HG03060 (cell line): ENCODE measurements around the gene VPS45.
"Not testable (repeated sequence)": the region's sequence is repeated elsewhere in the genome, so short reads cannot be mapped to it uniquely, and the experiment has no call there.

Source experiments
- ATAC-seq: cut with Tn5 transposase; IDR thresholded peaks from one replicate; pipeline ENCODE4 v1.9.1; 2021; ENCODE audit warnings: low read depth, moderate number of reproducible peaks; ENCODE audit not compliant: unreplicated experiment

VPS45 gene

DNA sequence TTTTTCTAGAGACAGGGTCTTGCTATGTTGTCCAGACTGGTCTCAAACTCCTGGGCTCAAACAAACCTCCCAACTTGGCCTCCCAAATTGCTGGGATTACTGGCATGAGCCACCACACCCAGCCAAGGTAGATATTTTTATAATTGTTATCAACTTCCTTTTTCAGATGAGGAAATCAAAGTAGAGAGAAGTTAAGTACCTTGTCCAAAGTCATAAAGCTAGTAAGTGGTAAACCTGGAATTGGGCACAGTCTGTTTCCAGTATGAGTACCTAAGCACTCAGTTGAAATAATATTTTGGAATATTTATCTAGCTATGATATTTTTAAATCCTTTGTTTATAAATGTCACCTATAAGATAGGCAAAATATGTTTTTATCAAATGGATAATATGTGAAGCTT, 59.9 kb downstream of the VPS45 start:
- no peak for ATAC-seq

DNA sequence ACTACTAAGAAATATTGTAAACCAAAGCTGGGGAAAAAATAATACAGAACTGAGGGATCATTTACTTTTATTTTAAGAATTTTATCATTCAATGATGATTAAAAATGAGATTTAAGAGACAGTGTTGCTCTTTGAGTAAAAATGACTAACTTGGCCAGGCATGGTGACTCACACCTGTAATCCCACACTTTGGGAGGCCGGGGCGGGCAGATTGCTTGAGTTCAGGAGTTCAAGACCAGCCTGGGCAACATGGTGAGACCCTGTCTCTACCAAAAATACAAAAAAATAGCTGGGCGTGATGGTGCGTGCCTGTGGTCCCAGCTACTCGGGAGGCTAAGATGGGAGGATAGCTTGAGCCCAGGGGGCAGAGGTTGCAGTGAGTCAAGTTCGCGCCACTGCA, 60.3 kb downstream of the VPS45 start:
- ATAC-seq, result no peak

DNA sequence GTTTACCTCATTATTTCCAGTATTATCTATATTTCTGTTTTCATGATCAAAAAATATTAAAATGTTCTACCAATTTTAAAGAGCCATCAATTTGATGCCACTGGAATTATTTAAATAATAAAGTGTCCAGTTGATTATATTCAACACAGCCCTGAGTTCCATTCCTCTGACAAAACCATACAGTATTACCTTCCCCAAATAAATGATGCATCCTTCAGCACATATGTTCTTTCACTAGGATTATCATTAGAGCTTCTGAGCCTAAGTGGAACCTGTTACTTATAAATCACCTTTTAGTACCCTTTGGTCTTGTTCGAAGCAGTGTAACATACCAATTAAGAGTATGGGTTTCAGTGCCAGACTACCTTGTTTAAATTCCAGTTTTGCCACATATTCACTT, 64.8 kb downstream of the VPS45 start:
- no peak for ATAC-seq

DNA sequence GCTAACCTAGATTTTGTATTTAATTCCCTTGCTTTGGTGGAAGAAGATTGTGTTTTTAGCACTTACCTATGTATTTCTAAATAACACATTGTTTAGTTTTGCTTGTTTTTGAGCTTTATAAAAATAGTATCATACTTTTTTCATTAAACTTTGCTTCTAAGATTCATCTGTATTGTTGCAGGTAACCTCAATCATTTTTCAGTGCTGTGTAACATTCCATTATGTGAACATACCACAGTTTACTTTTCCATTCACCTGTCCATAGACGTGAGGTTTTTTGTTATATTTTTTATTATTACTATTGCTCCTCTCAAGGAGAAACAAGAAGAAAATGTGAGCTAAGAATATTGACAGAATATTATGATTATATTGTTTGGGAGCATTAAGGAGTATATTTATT, 67.0 kb downstream of the VPS45 start:
- no peak for ATAC-seq

DNA sequence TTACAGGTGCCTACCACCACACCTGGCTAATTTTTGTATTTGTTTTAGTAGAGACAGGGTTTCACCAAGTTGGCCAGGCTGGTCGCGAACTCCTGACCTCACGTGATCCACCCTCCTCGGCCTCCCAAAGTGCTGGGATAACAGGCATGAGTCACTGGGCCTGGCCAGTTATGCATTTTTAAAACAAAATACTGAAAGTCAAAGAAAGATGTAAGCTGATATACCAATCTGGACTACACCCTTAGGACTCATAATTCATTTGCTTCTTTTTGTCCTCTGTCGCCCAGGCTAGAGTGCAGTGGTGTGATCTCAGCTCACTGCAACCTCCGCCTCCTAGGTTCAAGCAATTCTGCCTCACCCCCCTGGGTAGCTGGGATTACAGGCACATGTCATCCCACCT, 67.8 kb downstream of the VPS45 start:
- ATAC-seq, result not testable (repeated sequence)

DNA sequence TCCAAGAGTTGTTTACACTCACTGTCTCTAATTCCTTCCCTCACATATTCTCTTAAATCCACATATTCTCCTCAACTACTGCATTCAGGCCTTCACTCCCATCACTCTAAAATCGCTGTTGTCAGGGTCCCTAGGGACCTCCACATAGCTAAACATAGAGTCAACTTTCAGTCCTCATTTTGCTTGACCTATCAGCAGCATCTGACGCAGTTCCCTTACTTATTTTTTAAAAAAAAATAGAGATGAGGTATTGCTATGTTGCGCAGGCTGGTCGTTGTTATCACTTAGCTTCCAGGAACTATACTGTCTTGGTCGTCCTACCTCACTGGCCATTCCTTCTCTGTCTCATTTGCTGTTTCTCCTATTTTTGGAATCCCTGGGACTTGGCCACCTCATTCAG, 70.5 kb downstream of the VPS45 start:
- no peak for ATAC-seq

DNA sequence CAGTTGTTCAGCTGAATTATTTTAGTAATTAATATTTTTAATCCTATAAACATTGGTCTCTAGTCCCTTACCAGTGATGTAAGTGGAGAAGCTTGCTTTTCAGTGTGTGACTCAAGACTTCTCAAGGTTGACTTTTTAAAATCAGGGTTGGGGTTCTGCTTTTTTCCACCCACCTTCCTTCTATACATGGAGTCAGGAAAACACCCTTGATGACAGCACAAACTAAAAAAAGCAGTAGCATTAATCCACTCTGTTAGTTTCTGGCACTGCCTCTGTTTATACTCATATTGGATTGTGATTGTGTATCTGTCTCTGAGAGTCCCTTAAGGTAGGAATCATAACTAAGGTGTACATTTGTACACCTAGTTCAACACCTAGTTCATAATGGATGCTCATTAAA, 73.9 kb downstream of the VPS45 start:
- no peak for ATAC-seq

DNA sequence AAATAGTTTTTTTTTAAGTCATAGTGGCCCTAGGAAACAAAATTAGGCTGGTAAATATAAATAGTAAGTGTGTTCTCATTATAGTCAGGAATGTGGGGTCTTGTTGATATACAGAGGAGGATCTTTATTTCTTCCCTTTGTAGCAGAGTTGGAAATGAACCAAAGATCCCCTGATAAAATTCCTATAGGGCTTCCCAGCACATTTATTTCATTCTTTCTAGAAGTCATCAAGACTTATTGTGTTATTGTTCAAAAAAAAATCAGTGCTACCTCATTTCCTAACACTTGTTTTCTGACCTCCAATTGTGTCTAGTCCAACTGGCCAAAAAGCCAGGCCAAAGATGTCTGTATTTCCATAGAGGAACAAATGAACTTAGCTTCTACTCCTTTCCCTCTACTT, 74.5 kb downstream of the VPS45 start:
- ATAC-seq, result no peak

DNA sequence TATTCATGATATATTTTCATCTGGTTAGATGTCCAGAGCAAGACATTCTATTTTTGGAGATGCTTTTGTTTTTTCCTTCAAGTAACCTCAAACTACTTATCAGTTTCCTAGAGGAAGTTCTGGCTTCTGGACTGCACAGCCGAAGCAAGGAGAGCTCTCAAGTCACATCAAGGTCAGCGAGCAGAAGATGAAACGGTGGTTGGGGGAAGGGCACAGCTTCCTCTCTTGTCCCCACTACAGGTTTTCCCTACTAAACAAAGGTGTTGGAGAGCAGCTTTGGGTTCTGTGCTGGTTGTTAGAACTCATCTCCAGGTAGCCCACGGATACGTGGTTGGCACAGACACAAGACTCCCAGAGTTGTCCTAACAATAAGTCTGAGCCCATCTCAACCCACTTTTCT, 77.0 kb downstream of the VPS45 start:
- no peak for ATAC-seq

DNA sequence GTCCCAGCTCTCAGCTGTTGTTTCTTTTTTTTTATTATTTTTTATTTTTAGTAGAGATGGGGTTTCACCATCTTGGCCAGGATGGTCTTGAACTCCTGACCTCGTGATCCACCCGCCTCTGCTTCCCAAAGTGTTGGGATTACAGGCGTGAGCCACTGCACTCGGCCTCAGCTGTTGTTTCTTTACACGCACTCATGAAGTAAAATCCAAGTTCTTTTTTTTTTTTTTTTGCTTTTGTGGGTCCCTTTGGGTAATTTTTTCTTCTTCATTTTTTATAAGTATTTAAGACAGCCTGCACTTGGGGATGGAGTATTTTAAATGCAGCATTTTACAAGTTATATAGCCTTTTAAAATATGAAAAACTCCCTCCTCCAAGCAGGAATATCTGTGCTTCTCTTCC, 78.4 kb downstream of the VPS45 start:
- ATAC-seq, result not testable (repeated sequence)

DNA sequence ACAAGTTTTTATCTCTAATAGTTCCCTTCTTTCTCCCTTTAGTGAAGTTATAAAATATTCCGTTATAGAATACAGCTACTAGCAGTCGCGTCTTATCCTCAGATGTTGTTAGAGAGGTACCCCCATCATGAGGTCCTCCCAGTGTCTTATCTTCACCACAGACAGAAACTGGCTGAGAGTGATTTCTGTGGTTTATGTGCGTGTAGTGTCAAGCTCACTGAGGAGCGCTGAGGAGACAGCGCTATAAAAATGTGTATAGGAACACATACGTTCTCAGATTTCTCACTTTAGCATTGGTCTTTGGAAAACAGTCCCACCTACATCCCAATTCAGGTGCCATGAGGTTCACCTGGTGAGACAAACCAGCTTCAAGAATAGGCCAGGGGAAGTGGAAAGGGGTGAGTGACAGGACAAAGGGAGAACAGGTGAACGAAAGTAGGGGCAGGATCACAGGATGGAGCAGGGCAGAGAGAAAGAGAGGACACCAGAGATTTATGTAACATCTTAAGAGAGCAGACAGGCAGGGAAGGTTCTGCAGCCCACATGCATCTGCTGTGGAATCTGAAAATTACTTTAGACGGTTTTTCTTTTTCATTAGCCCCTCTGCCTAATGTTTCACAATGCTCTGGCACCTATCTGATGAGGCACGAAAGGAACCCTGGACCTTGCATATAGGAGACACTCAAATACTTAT, 79.4 kb downstream of the VPS45 start:
- ATAC-seq, result no peak

DNA sequence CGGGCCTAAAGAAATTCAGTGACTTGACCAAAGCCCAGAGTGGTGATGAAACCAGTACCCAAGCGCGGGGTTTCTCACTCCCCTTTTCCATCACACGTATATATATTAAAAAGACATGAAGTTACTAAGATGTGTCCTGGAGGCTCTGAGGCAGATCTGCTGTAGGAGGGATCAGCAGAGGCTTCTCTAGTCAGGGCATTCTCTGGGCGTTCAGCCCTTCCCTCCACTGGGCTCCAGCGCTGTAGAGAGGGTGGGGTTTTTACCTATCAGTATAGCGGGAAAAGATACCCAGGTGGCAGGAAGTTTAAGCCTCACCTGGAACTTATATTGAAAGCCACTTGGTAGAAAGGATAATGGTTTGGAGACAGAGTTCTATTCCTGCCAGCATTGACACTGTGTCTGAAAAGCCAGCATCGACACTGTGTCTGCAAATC, 81.3 kb downstream of the VPS45 start:
- ATAC-seq, result no peak

DNA sequence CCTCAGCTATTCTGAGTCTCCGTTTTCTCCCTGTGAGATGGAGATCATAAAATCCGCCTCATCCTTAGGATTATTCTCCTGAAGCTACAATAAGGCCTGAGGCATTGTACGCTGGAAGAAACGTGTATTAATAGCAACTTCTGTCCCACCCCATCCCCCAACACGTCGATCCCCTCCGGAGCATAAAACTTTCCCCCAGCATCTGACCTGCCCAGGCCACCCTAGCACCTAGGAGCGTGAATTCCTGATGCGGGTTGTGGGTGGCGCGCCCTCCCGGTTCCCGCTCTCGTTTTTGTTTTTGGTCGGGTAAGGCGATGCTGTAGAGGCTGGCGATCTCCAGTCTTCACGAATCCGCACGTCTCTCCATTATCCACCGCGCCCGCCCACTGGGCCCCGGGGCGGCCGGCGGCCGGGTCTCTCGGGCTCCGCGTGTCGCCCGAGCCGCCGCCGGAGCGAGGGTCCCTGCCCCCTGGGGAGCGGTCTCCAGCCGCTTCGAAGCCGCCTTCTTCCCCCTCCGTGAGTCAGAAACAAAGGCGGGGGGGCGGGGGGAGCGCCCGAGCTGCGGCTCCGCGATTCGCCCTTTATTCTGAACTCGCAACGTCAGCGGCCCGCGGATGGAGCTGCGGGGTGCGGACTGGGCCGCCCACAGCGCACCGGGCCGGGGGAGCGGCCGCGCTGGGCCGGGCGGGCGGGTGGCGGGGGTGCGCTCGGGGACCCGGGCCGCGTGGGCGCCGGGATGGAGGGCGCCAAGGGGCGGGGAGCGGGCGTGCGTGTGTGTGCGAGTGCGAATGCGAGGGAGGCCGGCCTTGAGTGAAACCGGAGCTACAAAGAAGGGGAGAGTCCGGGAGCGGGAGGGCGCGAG, 81.9 kb downstream of the VPS45 start, which contains the start of gene PLEKHO1:
PLEKHO1 (plus strand) TSS at position 646 of the 862 bp plus-strand sequence. CDS start 342 bp downstream, outside the sequence.
- ATAC-seq, result no peak

DNA sequence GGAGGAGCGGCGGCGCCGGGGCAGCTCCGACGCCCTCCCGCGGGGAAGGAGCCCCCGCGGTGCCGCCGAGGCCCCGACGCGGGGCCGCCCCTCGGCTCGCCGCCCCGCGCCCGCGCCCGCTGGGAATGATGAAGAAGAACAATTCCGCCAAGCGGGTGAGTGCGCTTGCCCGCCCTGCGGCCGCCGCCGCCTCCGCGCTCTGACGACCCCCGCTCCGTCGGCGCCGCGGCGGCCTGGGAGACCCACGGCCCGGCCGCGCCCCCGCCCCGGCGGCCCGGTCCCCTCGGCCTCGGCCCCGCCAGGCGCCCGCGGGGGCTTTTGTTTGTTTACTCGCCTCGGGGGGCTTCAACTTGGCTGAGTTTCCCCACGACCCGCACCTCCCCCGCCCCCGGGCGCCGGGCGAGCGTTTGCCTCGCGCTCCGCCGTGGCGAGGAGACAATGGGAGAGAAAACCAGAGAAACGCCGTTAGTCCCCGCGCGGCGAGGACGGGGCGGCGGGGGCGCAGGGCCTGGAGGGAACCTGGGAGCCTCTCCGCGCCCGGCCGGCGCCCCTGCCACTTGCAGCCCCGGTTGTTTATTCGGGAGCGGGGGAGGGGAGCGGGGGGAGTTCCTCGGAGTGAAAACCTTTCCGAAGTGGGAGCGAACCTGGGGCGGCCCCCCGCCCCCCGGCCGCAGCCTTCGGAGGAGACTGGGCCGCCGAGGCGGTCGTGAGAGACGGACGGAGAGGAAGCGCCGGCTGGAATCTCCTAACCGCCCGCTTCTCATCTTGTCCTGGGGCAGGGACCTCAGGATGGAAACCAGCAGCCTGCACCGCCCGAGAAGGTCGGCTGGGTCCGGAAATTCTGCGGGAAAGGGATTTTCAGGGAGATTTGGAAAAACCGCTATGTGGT, 82.8 kb downstream of the VPS45 start:
- ATAC-seq, result no peak

DNA sequence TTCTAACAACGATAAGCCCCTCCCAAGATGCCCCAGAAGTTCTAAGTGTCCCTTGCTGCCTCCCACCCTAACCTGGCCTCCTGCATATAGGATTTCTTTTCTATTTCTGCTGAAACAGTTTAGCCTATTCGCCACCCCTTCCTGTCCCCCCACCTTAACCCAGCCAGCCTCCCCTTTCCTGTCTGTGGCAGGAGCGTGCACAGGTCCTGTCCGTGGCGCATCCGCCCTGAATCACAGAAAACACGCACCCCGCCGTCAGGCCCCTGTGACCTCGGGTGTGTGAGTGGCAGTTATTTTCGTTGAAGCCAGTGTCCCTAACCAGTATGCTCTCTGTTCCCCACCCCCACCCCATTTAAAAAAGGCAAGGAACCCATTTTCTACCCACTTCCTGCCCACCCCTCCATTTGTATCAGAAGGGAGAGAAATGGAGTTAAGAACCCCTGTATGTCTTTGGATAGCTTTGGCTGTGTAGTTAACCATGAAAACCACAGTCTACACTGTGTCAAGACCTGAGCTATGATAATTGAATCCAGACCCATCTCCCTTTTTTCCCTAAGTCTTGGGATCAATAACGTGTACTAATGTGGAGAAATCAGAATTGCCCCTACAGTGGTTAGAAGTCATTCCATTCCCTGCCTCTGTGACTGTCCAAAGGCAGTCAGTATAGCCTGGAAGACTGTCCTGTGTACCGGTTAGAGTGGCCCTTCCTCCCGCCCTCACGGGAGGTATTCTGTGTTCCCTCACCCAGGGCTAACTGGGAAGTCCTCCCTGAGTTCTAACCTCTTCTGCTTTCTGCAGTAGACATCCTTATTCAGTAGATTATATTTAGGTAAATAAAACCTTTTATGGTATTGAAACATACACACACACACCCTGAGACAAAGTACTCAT, 84.0 kb downstream of the VPS45 start:
- ATAC-seq, result no peak

DNA sequence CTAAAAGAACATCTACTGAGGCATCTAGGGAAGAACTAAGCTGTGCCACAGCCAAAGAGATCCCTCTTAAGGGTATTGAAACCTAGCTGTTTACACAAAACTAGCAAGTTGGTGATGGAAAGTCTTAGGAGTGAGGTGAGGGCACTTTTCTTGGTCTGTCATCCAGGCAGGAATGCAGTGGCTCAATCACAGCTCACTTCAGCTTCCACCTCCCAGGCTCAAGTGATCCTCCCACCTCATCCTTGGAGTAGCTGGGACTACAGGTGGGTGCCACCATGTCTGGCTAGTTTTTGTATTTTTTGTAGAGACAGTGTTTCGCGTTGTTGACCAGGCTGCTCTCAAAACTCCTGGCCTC, 84.6 kb downstream of the VPS45 start:
- no peak for ATAC-seq

DNA sequence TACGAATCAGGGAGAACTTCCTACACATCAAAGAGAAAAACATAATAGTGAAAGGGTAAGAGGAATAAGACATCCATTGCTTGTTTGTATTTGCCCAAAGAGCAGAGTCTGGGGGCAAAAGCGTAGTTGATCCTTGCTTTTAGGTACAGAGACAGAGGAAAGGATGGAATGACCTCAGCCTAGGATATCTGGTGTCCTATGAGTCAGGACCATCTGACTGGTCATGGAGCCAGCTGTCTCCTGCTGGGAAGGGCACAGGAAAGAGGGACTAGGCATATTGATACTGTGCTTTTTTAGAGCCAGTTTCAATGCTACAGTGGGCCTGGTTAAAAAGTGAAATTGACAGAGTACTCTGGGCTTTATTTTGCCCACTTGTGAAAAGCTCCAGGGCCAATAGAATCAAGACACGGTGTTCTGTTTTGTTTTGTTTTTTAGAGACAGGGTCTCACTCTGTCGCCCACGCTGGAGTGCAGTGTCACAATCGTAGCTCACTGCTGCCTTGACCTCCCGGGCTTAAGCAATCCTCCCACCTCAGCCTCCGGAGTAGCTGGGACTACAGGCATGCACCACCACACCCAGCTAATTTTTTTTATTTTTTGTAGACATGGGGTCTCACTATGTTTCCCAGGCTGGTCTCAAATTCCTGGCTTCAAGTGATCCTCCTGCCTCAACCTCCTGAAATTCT, 85.3 kb downstream of the VPS45 start:
- no peak for ATAC-seq

DNA sequence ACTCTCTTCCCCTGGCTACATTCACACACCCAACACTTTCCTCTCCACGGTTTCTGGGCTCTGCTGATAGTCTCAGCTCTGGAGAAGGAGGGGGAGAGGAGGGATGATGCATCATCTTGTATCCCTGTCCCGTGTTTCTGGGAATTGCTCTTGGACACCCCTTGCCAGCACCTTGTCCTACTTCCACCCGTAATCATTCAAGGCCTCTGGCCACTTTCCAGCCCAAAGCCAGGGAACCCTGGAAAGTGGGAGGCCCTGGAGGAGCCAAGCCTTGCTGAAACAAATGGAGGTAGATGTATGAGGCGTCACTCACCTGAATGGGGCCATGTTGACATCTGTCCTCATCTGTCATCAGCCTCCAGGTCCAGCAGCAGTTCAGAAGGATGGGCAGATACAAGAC, 86.6 kb downstream of the VPS45 start:
- no peak for ATAC-seq

DNA sequence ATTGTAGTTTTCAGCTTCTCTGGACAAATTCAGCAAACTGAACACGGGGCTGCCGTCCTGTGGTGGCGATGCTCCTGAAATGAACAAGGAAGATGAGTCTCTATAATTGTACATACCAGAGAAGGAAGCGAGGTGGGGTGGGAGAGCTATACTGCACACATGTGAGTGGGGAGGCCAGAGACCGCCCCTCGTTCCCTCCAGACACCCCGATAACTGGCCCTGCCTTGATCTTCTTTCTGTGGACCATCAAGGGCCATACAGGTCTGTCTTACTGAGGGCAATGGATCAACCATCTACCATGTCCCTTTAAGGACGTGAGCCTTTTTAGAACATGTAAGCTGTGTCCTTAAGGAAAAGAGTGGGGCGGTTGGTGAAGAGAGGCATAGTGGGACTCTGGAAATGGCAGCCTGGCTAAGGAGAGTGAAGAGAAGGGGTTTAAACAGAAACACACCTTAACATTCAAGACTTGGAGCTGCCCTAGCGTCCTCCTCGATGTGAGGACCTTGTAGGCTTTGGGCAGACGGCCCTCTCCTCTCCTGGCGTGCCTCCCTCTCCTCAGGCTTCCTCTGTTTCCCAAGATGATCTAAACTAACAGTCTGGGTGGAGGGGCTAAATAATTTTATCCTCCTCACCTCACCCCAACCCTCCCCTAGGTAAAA, 88.0 kb downstream of the VPS45 start:
- ATAC-seq, result no peak
